GM21737 (cell line): ENCODE data around the gene ABCG4.
A peak's percentile ranks its signal among the peaks of the same experiment; 100 is the strongest.
"Not testable (repeated sequence)": the region's sequence is repeated elsewhere in the genome, so short reads cannot be mapped to it uniquely, and the experiment has no call there.

ENCODE experiments used
- ATAC-seq: cut with Tn5 transposase; IDR thresholded peaks from one replicate; pipeline ENCODE4 v1.9.1; 2021; ENCODE audit warnings: mild to moderate bottlenecking, moderate library complexity; ENCODE audit not compliant: unreplicated experiment

The ABCG4 gene

GRCh38 chr11:119152604-119153003 lies 3.8 kb downstream of the ABCG4 start:
- ATAC-seq, result no peak

DNA sequence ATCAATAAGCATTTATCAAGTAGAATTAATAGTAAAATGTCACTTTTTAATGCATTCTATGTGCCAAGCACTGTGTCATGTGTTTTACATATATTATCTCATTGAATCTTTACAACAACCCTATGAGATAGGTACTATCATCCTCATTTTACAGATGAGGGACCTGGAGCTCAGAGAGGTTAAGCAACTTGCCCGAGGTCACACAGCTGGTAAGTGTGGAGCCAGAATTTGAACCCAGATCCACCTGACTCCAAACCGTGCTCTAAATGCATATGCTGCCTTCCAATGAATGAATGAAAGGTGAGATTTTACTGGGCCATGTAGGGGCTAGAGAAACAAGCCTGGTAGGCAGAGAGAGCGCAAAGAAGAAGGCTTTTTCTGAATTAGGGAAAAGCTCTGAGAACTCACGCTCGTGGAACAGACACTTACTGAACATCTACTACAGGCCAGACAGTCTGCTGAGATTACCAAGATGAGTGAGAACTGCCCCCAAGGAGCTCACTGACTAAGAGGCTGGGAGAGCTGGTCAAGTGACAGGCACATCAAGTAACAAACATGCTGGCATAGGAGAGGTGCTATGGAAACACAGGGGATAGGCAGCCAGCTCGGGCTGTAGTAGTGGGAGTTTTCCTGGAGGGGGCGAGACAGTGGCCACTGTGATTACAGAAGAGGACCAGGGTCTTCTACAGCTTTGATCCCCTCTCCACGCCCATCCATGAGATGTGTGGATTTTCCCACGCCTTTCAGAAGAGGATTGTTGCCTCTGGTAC lies 4.4 kb downstream of the ABCG4 start:
- no peak for ATAC-seq

- no peak for ATAC-seq
These were observed 5.3 kb downstream of the ABCG4 start for GRCh38 chr11:119154178-119154577.

- ATAC-seq, result no peak
These were observed 7.1 kb downstream of the ABCG4 start for GRCh38 chr11:119155733-119156492.

DNA sequence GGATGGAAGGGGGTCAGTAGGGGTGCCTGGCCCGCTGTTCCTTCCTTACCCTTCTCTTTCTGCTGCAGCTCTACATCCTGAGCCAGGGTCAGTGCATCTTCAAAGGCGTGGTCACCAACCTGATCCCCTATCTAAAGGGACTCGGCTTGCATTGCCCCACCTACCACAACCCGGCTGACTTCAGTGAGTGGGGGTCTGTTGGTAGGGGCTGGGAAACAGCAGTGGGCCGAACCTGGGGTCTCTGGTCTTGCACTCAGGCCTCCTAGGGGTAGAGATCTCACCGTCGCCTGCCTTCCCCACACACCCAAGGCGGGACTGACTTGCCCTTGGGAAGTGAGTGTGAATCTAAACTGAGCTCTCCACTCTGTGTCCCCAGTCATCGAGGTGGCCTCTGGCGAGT lies 7.6 kb downstream of the ABCG4 start:
- ATAC-seq, result no peak

- no peak for ATAC-seq
These were observed 8.2 kb downstream of the ABCG4 start for GRCh38 chr11:119157063-119157462.

DNA sequence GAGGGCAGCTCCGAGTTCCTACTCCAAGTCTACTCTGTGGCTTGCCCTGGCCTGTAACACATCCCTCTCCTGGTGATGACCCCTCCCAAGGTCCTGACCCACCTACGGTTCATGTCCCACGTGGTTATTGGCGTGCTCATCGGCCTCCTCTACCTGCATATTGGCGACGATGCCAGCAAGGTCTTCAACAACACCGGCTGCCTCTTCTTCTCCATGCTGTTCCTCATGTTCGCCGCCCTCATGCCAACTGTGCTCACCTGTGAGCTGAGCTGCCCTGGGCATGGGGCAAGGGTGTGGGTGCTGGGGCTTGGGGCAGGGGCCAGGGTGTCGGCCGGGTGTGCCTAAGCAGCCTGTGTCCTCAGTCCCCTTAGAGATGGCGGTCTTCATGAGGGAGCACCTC lies 9.6 kb downstream of the ABCG4 start:
- no peak for ATAC-seq

GRCh38 chr11:119160151-119160550 lies 11.3 kb downstream of the ABCG4 start:
- no peak for ATAC-seq

DNA sequence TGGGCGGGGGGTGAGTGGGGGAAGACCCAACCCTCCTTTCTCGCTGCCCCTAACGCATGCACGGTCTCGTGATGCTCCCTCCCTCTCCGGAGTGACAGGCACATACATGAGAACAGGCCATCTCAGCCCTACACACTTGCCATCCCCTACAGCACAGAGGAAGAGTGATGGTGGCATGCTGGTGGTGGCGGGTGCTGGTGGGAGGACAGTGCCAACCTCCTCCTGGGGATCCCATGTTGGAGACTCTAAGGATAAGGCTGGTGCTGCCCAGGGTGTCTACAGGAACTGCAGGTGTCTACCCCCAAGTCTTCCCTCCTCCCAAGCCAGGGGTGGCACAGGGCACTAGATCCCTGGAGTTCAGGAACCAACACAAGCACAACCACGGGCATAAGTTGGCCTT lies 13.0 kb downstream of the ABCG4 start:
- ATAC-seq, result no peak

GRCh38 chr11:119166368-119167076 lies 17.7 kb downstream of the ABCG4 start:
- no peak for ATAC-seq

- not testable (repeated sequence) for ATAC-seq
These were observed 18.2 kb downstream of the ABCG4 start for GRCh38 chr11:119167077-119167458.

GRCh38 chr11:119167933-119168332 lies 19.1 kb downstream of the ABCG4 start:
- no peak for ATAC-seq

DNA sequence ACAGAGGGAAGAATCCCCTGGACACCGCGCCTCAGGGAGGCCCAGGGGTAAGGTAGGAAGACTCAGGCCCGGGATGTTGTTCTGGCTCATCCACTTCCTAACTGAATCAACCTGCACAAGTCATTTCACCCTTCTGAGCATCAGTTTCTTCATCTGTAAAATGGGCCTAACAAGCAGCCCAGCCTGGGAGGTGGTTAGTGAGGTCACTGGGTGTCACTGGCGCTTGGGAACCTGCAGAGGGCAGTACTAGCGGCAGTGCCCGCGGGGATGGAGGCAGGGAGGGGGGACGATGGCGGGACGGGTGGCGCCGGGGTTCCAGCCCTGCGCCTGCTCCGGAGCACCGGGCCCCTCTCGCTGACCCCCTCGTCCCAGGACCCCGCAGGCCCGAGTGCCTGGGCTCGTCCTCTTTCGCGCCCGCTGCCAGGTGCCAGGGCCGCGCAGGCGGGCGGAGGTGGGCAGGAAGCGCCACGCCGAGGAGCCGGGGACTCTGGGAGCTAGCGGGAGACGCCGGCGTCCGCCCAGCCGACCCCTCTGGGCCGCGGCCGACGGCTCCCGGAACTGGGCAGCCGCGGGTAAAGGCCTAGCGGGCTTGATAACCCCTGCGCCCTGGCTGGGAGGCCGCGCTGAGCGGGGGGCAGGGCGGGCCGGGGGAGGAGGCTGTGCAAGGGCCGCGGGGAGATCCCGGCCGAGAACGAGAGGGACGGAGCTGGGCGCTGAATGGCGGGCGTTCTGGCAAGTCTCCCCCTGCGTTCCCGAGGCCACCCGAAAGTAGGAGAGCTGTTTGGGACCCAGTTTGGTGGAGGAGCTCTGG lies 19.8 kb downstream of the ABCG4 start, which contains the start of gene NLRX1:
Gene NLRX1 (plus strand): TSS at position 255 of the 811 bp plus-strand sequence. CDS start 2,679 bp downstream, outside the sequence.
- peak; percentile 87 for ATAC-seq

DNA sequence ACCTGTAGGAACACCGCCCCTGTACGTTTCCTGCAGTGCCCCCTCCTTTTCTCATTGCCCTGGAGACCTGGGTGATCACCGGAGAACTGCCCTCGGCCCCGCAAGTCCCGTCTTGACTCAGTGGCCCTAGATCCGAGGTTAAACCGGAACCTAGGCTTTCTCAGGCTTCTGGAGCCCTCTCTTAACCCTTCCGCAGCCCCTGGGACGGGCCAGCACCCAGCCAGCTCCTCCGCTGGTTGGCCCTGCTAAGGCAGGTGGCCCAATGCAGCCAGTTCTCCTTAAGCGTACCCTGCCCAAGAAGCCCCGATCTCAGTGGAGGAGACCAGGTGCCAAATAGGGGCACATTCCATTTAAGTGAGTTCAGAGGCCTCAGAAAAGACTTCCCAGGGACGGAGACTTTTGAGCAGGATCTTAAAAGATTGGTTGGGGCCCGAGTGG lies 20.4 kb downstream of the ABCG4 start:
- ATAC-seq, result peak; percentile 24

DNA sequence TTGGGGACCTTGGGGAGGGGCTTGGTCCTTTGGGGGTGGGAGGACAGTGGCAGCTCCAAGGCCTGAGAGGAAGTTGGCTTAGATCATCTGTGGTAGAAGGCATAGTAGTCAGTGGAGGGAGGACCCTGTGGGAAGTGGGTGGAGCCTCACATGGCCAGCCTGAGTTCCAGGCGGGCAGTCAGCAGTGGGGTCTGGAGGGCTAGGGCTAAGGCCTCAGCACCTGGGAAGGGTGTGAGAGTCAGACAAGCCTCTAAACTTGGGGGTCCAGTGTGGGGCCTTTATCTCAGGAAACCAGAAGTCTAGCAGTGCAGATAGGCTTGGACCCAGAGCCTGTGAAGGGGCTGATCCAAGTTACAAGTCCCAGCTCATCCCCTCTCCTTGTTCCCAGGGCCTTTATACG lies 23.7 kb downstream of the ABCG4 start:
- ATAC-seq, result no peak

GRCh38 chr11:119173453-119173852 lies 24.6 kb downstream of the ABCG4 start:
- ATAC-seq, result no peak

- ATAC-seq, result no peak
These were observed 26.7 kb downstream of the ABCG4 start for GRCh38 chr11:119175493-119176077.

- no peak for ATAC-seq
These were observed 29.4 kb downstream of the ABCG4 start for GRCh38 chr11:119178166-119178680.

DNA sequence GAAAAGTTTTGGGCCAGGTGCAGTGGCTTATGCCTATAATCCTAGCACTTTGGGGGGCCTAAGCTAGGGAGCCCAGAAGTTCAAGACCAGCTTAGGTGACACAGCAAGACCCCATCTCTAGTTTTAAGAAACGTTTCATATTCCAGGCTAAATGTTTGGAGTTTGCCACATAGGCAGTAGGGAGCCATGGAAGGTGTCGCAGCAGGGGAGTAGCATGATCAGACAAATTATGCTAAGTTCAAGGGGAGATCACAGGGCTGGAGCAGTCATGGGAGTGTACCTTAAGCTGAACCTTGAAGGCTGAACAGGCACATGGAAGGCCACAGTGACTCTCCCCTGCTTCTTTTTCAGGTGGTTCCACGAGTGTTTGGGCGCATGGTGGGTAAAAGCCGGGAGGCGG lies 30.5 kb downstream of the ABCG4 start:
- no peak for ATAC-seq

GRCh38 chr11:119179983-119180382 lies 31.1 kb downstream of the ABCG4 start:
- no peak for ATAC-seq
